ENCODE measurements around the gene SIRT2.

SIRT2 gene

GRCh38 chr19:38920602-38921419 is 21.4 kb upstream of the SIRT2 start:
- DNase-seq (ENCODE audit: low read depth in 3 of 3, low spot score in 1 of 3): no peak

GRCh38 chr19:38919837-38920601 is 20.6 kb upstream of the SIRT2 start:
- no peak for DNase-seq (ENCODE audit: low read depth in 3 of 3, low spot score in 1 of 3)

GRCh38 chr19:38918526-38918925 is 19.1 kb upstream of the SIRT2 start:
- DNase-seq (ENCODE audit: low read depth in 3 of 3, low spot score in 1 of 3): no peak

GRCh38 chr19:38917921-38918491 is 18.6 kb upstream of the SIRT2 start:
- no peak for DNase-seq (ENCODE audit: low read depth in 3 of 3, low spot score in 1 of 3)

GRCh38 chr19:38917516-38917915 is 18.1 kb upstream of the SIRT2 start:
- no peak for DNase-seq (ENCODE audit: low read depth in 3 of 3, low spot score in 1 of 3)

GRCh38 chr19:38915329-38916321 is 16.2 kb upstream of the SIRT2 start:
- no peak for DNase-seq (ENCODE audit: low read depth in 3 of 3, low spot score in 1 of 3)

GRCh38 chr19:38913958-38914357 is 14.5 kb upstream of the SIRT2 start:
- no peak for DNase-seq (ENCODE audit: low read depth in 3 of 3, low spot score in 1 of 3)

- no peak for DNase-seq (ENCODE audit: low read depth in 3 of 3, low spot score in 1 of 3)
Observed at GRCh38 chr19:38912600-38913514, 13.4 kb upstream of the SIRT2 start.

- no peak for DNase-seq (ENCODE audit: low read depth in 3 of 3, low spot score in 1 of 3)
Observed at GRCh38 chr19:38911388-38912001, 12.1 kb upstream of the SIRT2 start.

GRCh38 chr19:38910488-38910887 is 11.1 kb upstream of the SIRT2 start:
- DNase-seq (ENCODE audit: low read depth in 3 of 3, low spot score in 1 of 3): no peak

GRCh38 chr19:38908911-38909310 is 9.5 kb upstream of the SIRT2 start:
- no peak for DNase-seq (ENCODE audit: low read depth in 3 of 3, low spot score in 1 of 3)

GRCh38 chr19:38907670-38908069 is 8.3 kb upstream of the SIRT2 start:
- no peak for DNase-seq (ENCODE audit: low read depth in 3 of 3, low spot score in 1 of 3)

GRCh38 chr19:38907227-38907626 is 7.8 kb upstream of the SIRT2 start:
- DNase-seq (ENCODE audit: low read depth in 3 of 3, low spot score in 1 of 3): no peak

GRCh38 chr19:38905620-38906019 is 6.2 kb upstream of the SIRT2 start:
- DNase-seq (ENCODE audit: low read depth in 3 of 3, low spot score in 1 of 3): no peak

- no peak for DNase-seq (ENCODE audit: low read depth in 3 of 3, low spot score in 1 of 3)
Observed at GRCh38 chr19:38904581-38905539, 5.4 kb upstream of the SIRT2 start.

- no peak for DNase-seq (ENCODE audit: low read depth in 3 of 3, low spot score in 1 of 3)
Observed at GRCh38 chr19:38901683-38902082, 2.3 kb upstream of the SIRT2 start.

- DNase-seq (ENCODE audit: low read depth in 3 of 3, low spot score in 1 of 3): no peak
Observed at GRCh38 chr19:38900743-38901190, 1.3 kb upstream of the SIRT2 start.

- DNase-seq (ENCODE audit: low read depth in 3 of 3, low spot score in 1 of 3): no peak
Observed at GRCh38 chr19:38900202-38900629, 798 bp upstream of the SIRT2 start.
